Activated T-cell treated with anti-CD3 and anti-CD28 coated beads for 48 hours (primary cell): ENCODE measurements around the gene B3GALT6.
"Not testable (repeated sequence)": the region's sequence is repeated elsewhere in the genome, so short reads cannot be mapped to it uniquely, and the experiment has no call there.

Source experiments
- DNase-seq: peaks from one replicate; pipeline ENCODE4 v3.0.0-alpha.2; 2020; ENCODE audit warnings: low read depth

The B3GALT6 gene

GRCh38 chr1:1232208-1232795 lies at the start of gene B3GALT6:
Gene B3GALT6, plus strand, starts transcription at chr1:1232237. Its CDS starts 42 bp downstream, at chr1:1232279.
- DNase-seq, result no peak

GRCh38 chr1:1182491-1183220 lies 49.4 kb upstream of the B3GALT6 start:
- DNase-seq, result no peak

- no peak for DNase-seq
Measured at GRCh38 chr1:1183221-1183747, 48.8 kb upstream of the B3GALT6 start.

GRCh38 chr1:1183833-1184775 lies 47.9 kb upstream of the B3GALT6 start:
- DNase-seq, result no peak

GRCh38 chr1:1185101-1185765 lies 46.8 kb upstream of the B3GALT6 start:
- no peak for DNase-seq

- no peak for DNase-seq
Measured at GRCh38 chr1:1187938-1188337, 44.1 kb upstream of the B3GALT6 start.

- DNase-seq, result no peak
Measured at GRCh38 chr1:1189111-1189510, 42.9 kb upstream of the B3GALT6 start.

- DNase-seq, result no peak
Measured at GRCh38 chr1:1191734-1192133, 40.3 kb upstream of the B3GALT6 start.

GRCh38 chr1:1194723-1195122 lies 37.3 kb upstream of the B3GALT6 start:
- DNase-seq, result no peak

- DNase-seq, result not testable (repeated sequence)
Measured at GRCh38 chr1:1195726-1196125, 36.3 kb upstream of the B3GALT6 start.

- no peak for DNase-seq
Measured at GRCh38 chr1:1196431-1197187, 35.4 kb upstream of the B3GALT6 start.

GRCh38 chr1:1197188-1197500 lies 34.9 kb upstream of the B3GALT6 start:
- DNase-seq, result no peak

GRCh38 chr1:1197551-1198422 lies 34.2 kb upstream of the B3GALT6 start:
- no peak for DNase-seq

- no peak for DNase-seq
Measured at GRCh38 chr1:1198423-1199140, 33.5 kb upstream of the B3GALT6 start.

GRCh38 chr1:1199141-1199960 lies 32.7 kb upstream of the B3GALT6 start:
- no peak for DNase-seq

- DNase-seq, result no peak
Measured at GRCh38 chr1:1199961-1200875, 31.8 kb upstream of the B3GALT6 start.
